ENCODE results near the gene CEBPE.

- TF ChIP-seq CTCF (IDR thresholded peaks at IDR 0.05) (no peak), TAF1 (IDR thresholded peaks at IDR 0.05; ENCODE audit: borderline replicate concordance, low read depth, low read length) (no peak)
These were observed 5.5 kb downstream of the CEBPE start for GRCh38 chr14:23113431-23114119.

All from SK-N-SH (cell line).